Measurements from ENCODE around the gene PAK6.

PAK6 gene

GRCh38 chr15:40293905-40294895 lies 55.3 kb downstream of the PAK6 start:
- no peak for DNase-seq

- DNase-seq, result no peak
These were observed 56.4 kb downstream of the PAK6 start for GRCh38 chr15:40295297-40295696.

GRCh38 chr15:40295877-40296560 lies 57.2 kb downstream of the PAK6 start:
- no peak for DNase-seq

- DNase-seq, result no peak
These were observed 57.8 kb downstream of the PAK6 start for GRCh38 chr15:40296561-40297230.

- DNase-seq, result no peak
These were observed 58.5 kb downstream of the PAK6 start for GRCh38 chr15:40297356-40297755.

- DNase-seq, result no peak
These were observed 59.5 kb downstream of the PAK6 start for GRCh38 chr15:40298216-40298935.

- DNase-seq, result no peak
These were observed 61.5 kb downstream of the PAK6 start for GRCh38 chr15:40300367-40300766.

GRCh38 chr15:40300771-40301170 lies 61.9 kb downstream of the PAK6 start:
- no peak for DNase-seq

GRCh38 chr15:40301467-40302179 lies 62.8 kb downstream of the PAK6 start:
- no peak for DNase-seq

GRCh38 chr15:40302288-40302886 lies 63.5 kb downstream of the PAK6 start:
- no peak for DNase-seq

- no peak for DNase-seq
These were observed 64.1 kb downstream of the PAK6 start for GRCh38 chr15:40302981-40303380.

GRCh38 chr15:40303576-40303975 lies 64.7 kb downstream of the PAK6 start:
- no peak for DNase-seq

- no peak for DNase-seq
These were observed 66.4 kb downstream of the PAK6 start for GRCh38 chr15:40305281-40305680.

- DNase-seq, result no peak
These were observed 67.5 kb downstream of the PAK6 start for GRCh38 chr15:40306371-40306770.

GRCh38 chr15:40306908-40307307 lies 68.0 kb downstream of the PAK6 start:
- no peak for DNase-seq

GRCh38 chr15:40307421-40308211 lies 68.8 kb downstream of the PAK6 start, which contains the start of gene PLCB2:
TSS of gene PLCB2 (minus strand) at chr15:40307935. CDS start at chr15:40307672, 263 bp downstream.
- DNase-seq, result peak; percentile 20 to 65 (median 44)

- DNase-seq, result no peak
These were observed 70.5 kb downstream of the PAK6 start for GRCh38 chr15:40309344-40309862.

GRCh38 chr15:40310001-40310959 lies 71.4 kb downstream of the PAK6 start:
- peak in 3 of 4 experiments; percentile 14 to 37 (median 25) for DNase-seq

- DNase-seq, result no peak
These were observed 72.1 kb downstream of the PAK6 start for GRCh38 chr15:40310993-40311392.

Measured in activated CD4-positive, CD25-positive, alpha-beta regulatory T cell (primary cell).